ENCODE measurements around the gene CHERP. TPM values are rescaled to one million over a fixed set of nuclear protein-coding genes. Genes with fewer than 3 reads are reported as not detected.
"Not testable (repeated sequence)": the region's sequence is repeated elsewhere in the genome, so short reads cannot be mapped to it uniquely, and the experiment has no call there.

The CHERP gene
- polyA plus RNA-seq, 5 donors = 29.2 to 52.3 (median 39.9) TPM

- DNase-seq = no peak
These were observed 21.9 kb downstream of the CHERP start for GRCh38 chr19:16520074-16520973.

- no peak for DNase-seq
These were observed 23.0 kb downstream of the CHERP start for GRCh38 chr19:16519230-16519687.

- DNase-seq = no peak
These were observed 23.6 kb downstream of the CHERP start for GRCh38 chr19:16518483-16519229.

GRCh38 chr19:16518061-16518460 lies 24.2 kb downstream of the CHERP start:
- DNase-seq = no peak

GRCh38 chr19:16516923-16517610 lies 25.2 kb downstream of the CHERP start:
- no peak for DNase-seq

GRCh38 chr19:16516381-16516780 lies 25.9 kb downstream of the CHERP start:
- DNase-seq = no peak

- no peak for DNase-seq
These were observed 27.7 kb downstream of the CHERP start for GRCh38 chr19:16514383-16515019.

- not testable (repeated sequence) for DNase-seq
These were observed 29.6 kb downstream of the CHERP start for GRCh38 chr19:16512611-16513010.

GRCh38 chr19:16509141-16510061 lies 32.8 kb downstream of the CHERP start:
- DNase-seq = peak; percentile 71 to 76

- DNase-seq = no peak
These were observed 33.7 kb downstream of the CHERP start for GRCh38 chr19:16508546-16508945.

GRCh38 chr19:16506961-16507360 lies 35.3 kb downstream of the CHERP start:
- DNase-seq = no peak

- not testable (repeated sequence) for DNase-seq
These were observed 36.1 kb downstream of the CHERP start for GRCh38 chr19:16506161-16506560.

GRCh38 chr19:16504271-16504670 lies 38.0 kb downstream of the CHERP start:
- DNase-seq = no peak

GRCh38 chr19:16497837-16498236 lies 44.4 kb downstream of the CHERP start:
- no peak for DNase-seq

GRCh38 chr19:16497042-16497441 lies 45.2 kb downstream of the CHERP start:
- DNase-seq = no peak

GRCh38 chr19:16496613-16496983 lies 45.6 kb downstream of the CHERP start:
- no peak for DNase-seq

GRCh38 chr19:16495982-16496612 lies 46.1 kb downstream of the CHERP start, which contains the start of the genes C19orf44 and CALR3:
Gene C19orf44 (plus strand): TSS chr19:16496394. CDS start chr19:16500793, 4,399 bp downstream.
Gene CALR3 (minus strand): TSS chr19:16496167. CDS start chr19:16496129, 38 bp downstream.
- peak; percentile 97 to 98 for DNase-seq

GRCh38 chr19:16486476-16486875 lies 55.8 kb downstream of the CHERP start:
- DNase-seq = not testable (repeated sequence)

- DNase-seq = no peak
These were observed 59.5 kb downstream of the CHERP start for GRCh38 chr19:16482745-16483144.

GRCh38 chr19:16477311-16477710 lies 64.9 kb downstream of the CHERP start:
- DNase-seq = no peak
